Sciatic nerve (tissue), 2 donors: ENCODE measurements around the gene TMEM92. TPM values are rescaled to one million over a fixed set of nuclear protein-coding genes. Genes with fewer than 3 reads are reported as not detected.
"Not testable (repeated sequence)": the region's sequence is repeated elsewhere in the genome, so short reads cannot be mapped to it uniquely, and the experiment has no call there.

Source experiments
- ATAC-seq: fragments of 200-7000 bp; cut with Tn5 transposase; one replicate; pipeline ENCODE4 v1.9.1; 2020; ENCODE audit warnings: mild to moderate bottlenecking, moderate library complexity
- DNase-seq: peaks from one replicate; pipeline ENCODE4 v3.0.0-alpha.2; 2020; ENCODE audit warnings: low spot score
- intact Hi-C: fragments of 100-400 bp; cut with DNase I; formaldehyde crosslinking; loops from one replicate; pipeline ENCODE4 v1.14.2; 2022
- total RNA-seq: library from RNA; stranded (reverse); fragmentation: NEBNext Ultra II Directional; extraction: Animal tissue kit (Norgen Biotek cat#: 25700); gene quantifications from one replicate; pipeline ENCODE4 v1.2.1, GENCODE V29; 2021
- donor health status: DM: no; HTN: no; CAD: no.
- donor health status: DM: no; HTN: no; CAD: no.

Gene TMEM92
- total RNA-seq, 1 donor from 2014 or later, result 0.53 TPM

GRCh38 chr17:50272246-50272645 lies 2.0 kb upstream of the TMEM92 start:
- peak; percentile 63 for DNase-seq
- intact Hi-C loops, result no loop called here

GRCh38 chr17:50272711-50273653 lies 1.3 kb upstream of the TMEM92 start:
- intact Hi-C loops, result no loop called here
- ATAC-seq (peak; percentile 48), DNase-seq (peak; percentile 82)

More at GRCh38 chr17:50272246-50272645, 2.0 kb upstream of the TMEM92 start:
- no peak for ATAC-seq

- intact Hi-C loops, result no loop called here
- DNase-seq, result no peak
Observed at GRCh38 chr17:50273654-50274040, 619 bp upstream of the TMEM92 start.

GRCh38 chr17:50274897-50275221 lies 593 bp downstream of the TMEM92 start:
- no peak for DNase-seq
- intact Hi-C loops, result no loop called here
- no peak for ATAC-seq

More at GRCh38 chr17:50273654-50274040, 619 bp upstream of the TMEM92 start:
- no peak for ATAC-seq

- intact Hi-C loops, result no loop called here
- no peak for ATAC-seq
- DNase-seq, result no peak
Observed at GRCh38 chr17:50275279-50275678, 1.0 kb downstream of the TMEM92 start.

GRCh38 chr17:50276588-50277356 lies 2.5 kb downstream of the TMEM92 start:
- no peak for DNase-seq
- intact Hi-C loops, result no loop called here
- ATAC-seq, result no peak

- no peak for ATAC-seq
- DNase-seq, result peak; percentile 40
- intact Hi-C loops, result no loop called here
Observed at GRCh38 chr17:50277357-50277754, 3.1 kb downstream of the TMEM92 start.

- ATAC-seq, result no peak
- no peak for DNase-seq
- intact Hi-C loops, result no loop called here
Observed at GRCh38 chr17:50278526-50279180, 4.4 kb downstream of the TMEM92 start.

- ATAC-seq (no peak), DNase-seq (no peak)
- intact Hi-C loops, result no loop called here
Observed at GRCh38 chr17:50279181-50279526, 4.9 kb downstream of the TMEM92 start.

- ATAC-seq, result no peak
- intact Hi-C loops, result no loop called here
- no peak for DNase-seq
Observed at GRCh38 chr17:50279639-50280038, 5.4 kb downstream of the TMEM92 start.

- intact Hi-C loops, result no loop called here
- no peak for ATAC-seq
Observed at GRCh38 chr17:50280068-50280467, 5.8 kb downstream of the TMEM92 start.

GRCh38 chr17:50280801-50281441 lies 6.7 kb downstream of the TMEM92 start:
- DNase-seq (no peak), ATAC-seq (no peak)
- intact Hi-C loops, result no loop called here

More at GRCh38 chr17:50280068-50280467, 5.8 kb downstream of the TMEM92 start:
- DNase-seq, result no peak

GRCh38 chr17:50281739-50282401 lies 7.6 kb downstream of the TMEM92 start:
- DNase-seq, result no peak
- ATAC-seq, result no peak
- intact Hi-C loops, result no loop called here

GRCh38 chr17:50283246-50283645 lies 9.0 kb downstream of the TMEM92 start:
- ATAC-seq, result no peak
- intact Hi-C loops, result no loop called here
- no peak for DNase-seq

- intact Hi-C loops, result no loop called here
- DNase-seq, result no peak
Observed at GRCh38 chr17:50283714-50284113, 9.4 kb downstream of the TMEM92 start.

GRCh38 chr17:50285941-50286340 lies 11.7 kb downstream of the TMEM92 start:
- DNase-seq, result no peak
- intact Hi-C loops, result no loop called here
- no peak for ATAC-seq

More at GRCh38 chr17:50283714-50284113, 9.4 kb downstream of the TMEM92 start:
- ATAC-seq, result no peak

- intact Hi-C loops, ATAC-seq, DNase-seq: not testable (repeated sequence)
Observed at GRCh38 chr17:50287302-50287701, 13.0 kb downstream of the TMEM92 start.

- intact Hi-C loops, result no loop called here
- no peak for ATAC-seq
- no peak for DNase-seq
Observed at GRCh38 chr17:50288306-50288705, 14.0 kb downstream of the TMEM92 start.

GRCh38 chr17:50289278-50289677 lies 15.0 kb downstream of the TMEM92 start:
- DNase-seq (no peak), ATAC-seq (peak; percentile 76)
- intact Hi-C loops, result no loop called here
